HG03432 (cell line): ENCODE results near the gene PAEP.

Experiments used
- ATAC-seq: cut with Tn5 transposase; IDR thresholded peaks from one replicate; pipeline ENCODE4 v1.9.1; 2021; ENCODE audit warnings: mild to moderate bottlenecking, moderate library complexity; ENCODE audit not compliant: unreplicated experiment

Gene PAEP

DNA sequence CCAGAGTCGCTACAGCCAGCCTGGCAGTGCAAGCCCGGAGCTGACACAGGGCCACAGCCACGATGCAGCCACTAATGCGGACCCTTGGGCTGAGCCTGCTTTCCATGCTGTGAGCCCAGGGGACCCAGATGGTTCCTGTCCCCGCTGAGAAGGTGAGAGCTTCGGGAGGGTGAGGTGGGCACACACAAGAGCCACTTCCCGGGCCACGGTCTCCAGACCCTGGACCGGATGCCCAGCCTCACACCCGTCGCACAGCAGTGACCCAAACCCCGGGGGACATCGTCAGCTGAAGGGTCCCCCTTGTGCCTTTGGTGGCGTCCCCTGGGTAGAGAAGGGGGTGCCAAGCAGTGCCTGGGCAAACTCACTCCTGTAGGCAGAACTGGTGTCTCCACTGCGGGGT, 13.4 kb downstream of the PAEP start:
- ATAC-seq, result no peak

DNA sequence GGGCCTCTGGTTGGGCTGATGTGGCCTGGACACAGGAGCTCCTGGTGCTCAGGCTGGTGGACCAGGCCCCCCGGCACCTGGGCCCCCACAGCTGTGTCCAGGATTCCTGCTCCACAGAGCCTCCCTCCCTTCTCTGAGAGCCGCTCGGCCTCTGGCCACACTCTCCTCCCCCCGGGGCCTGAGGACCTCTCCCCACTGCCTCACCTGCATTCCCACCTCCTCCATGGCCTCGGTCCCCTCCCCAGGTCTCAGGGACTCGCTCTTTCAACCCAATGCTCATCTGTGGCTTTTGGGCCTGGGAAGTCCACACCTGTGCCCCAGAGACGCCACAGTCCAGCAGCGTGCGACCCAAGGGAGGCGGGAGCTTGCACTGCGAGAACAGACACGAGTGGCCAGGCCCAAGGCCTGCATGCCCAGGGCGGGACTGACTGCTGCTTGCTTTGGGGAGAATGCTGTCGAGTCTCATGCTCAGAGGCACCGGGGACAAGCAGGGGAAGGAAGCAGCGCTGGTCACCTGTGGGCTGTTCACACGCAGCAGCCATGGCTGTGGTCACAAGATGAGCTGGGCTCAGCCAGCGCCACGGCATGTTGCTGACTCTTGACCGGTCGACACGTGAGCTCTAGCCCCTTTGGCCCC, 14.6 kb downstream of the PAEP start:
- ATAC-seq, result no peak

DNA sequence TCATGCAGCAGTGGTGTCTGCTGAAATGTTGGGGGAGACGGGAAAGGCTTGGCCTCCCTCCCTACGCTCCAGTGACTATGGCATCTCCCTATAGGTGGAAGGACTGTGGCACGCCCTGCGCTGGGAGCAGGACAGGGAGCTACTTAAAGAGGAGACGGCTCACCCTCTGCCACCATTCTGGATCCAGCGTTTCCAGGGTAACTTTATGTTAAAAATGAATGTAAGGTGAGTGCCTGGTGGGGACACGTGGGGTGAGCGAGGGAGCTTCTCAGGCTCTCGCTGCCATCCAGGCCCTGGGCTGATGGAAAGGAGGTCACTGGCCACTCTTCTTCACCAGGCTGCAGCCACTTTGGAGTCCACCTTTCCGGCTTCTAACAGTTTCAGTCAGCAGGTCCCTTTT, 15.7 kb downstream of the PAEP start:
- no peak for ATAC-seq

DNA sequence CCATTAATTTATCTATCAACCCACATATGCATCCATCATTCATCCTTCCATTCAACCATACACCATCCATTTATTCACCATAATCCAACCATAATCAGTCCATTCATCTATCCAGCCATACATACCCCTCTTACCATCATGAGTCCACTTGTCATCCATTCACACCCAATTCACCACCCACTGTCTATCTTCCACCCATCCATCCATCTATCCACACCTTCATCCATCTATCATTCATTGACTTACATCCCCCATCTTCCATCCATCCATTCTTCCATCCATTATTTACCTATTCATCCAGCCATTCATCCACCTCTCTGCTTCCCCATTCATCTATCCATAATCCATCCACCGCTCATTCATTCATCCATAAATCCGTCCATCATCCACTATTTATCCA, 17.8 kb downstream of the PAEP start:
- ATAC-seq, result no peak

- ATAC-seq, result no peak
Measured at GRCh38 chr9:135579889-135580660, 18.5 kb downstream of the PAEP start.

- no peak for ATAC-seq
Measured at GRCh38 chr9:135580664-135581380, 19.3 kb downstream of the PAEP start.

DNA sequence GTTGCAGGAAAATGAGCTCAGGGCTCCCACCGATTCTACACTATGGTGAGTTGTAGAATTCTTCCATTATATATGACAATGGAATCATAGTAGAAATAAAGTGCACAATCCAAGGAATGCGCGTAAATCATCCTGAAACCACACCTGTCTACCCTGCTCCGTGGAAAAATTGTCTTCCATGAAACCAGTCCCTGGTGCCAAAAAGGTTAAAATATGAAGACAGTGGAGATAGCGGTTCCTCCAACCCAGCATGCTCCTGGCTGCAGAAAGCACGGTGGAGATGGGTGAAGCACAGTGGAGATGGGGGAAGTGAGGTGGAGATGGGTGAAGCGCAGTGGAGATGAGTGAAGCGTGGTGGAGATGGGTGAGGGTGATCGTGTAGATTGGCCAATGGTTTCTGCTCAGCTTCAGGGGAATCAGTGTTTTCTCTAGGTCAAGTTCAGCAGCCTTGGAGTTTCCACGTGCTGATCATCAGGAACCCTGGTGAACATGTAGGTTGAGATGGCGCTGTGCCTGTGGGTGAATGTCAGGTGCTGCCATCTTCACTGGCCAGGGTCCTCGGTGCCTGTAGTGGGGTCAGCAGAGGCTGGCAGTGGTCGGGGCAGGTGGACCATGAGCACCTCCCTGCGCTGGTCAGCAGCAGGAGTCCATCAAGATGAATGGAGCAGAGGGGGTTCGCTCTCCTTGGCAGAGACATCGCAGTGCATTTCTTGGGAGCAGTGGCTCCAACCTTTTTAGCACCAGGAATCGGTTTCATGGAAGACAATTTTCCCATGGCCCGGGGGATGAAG, 20.3 kb downstream of the PAEP start:
- ATAC-seq, result no peak

GRCh38 chr9:135582541-135582940, 21.0 kb downstream of the PAEP start:
- no peak for ATAC-seq

- ATAC-seq, result no peak
Measured at GRCh38 chr9:135582966-135583687, 21.6 kb downstream of the PAEP start.

- no peak for ATAC-seq
Measured at GRCh38 chr9:135583688-135584011, 22.1 kb downstream of the PAEP start.

DNA sequence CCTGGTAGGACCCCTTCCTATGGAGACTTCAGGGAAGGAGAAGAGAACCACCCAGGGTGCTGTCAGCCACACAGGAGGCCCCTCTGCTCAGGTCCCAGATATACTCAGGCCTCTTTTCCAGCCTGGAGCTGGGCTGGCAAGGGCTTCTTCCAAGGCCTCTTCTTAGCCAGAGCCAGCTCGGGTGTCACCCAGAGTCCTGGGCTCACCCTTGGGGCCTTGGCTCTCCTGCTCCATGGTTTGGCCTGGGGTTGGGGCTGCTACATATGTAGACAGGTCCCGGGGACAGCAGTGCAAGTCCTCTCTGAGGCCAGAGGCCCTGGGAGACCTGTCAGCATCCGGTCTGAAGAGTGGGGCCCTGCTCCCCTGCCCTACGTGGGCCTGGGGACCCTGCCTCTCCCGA, 22.8 kb downstream of the PAEP start:
- ATAC-seq, result no peak

- ATAC-seq, result no peak
Measured at GRCh38 chr9:135584934-135585333, 23.4 kb downstream of the PAEP start.

- no peak for ATAC-seq
Measured at GRCh38 chr9:135586601-135587109, 25.1 kb downstream of the PAEP start.

DNA sequence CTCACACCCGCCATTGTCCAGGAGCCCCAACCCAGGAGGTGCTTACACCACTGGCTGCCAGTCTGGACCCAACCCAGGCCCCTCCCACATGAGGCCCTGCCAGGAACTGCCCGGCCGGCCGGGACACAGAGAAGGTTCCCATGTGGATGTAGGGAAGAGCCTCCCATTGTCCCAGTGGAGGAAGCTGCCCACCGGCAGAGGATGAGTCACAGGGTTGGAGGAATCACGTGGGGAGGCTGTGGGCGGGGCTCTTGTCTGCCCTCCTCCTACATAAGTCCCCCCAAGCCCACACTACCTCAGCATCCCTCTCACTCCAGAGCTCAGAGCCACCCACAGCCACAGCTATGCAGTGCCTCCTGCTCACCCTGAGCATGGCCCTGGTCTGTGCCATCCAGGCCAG, 26.1 kb downstream of the PAEP start:
- ATAC-seq, result no peak

- no peak for ATAC-seq
Measured at GRCh38 chr9:135588371-135588770, 26.8 kb downstream of the PAEP start.

GRCh38 chr9:135588886-135589595, 27.5 kb downstream of the PAEP start:
- no peak for ATAC-seq

GRCh38 chr9:135589596-135590485, 28.3 kb downstream of the PAEP start:
- no peak for ATAC-seq

GRCh38 chr9:135590486-135591079, 29.0 kb downstream of the PAEP start:
- ATAC-seq, result no peak
